CD4-positive, alpha-beta T cell (primary cell): ENCODE measurements around the gene FAM184B. TPM values are rescaled to one million over a fixed set of nuclear protein-coding genes. Genes with fewer than 3 reads are reported as not detected.

ENCODE experiments used
- ATAC-seq: fragments of 200-7000 bp; cut with Tn5 transposase; one replicate; pipeline ENCODE4 v1.10.0; 2022; ENCODE audit warnings: mild to moderate bottlenecking; ENCODE audit not compliant: poor library complexity
- CTCF ChIA-PET: fragments of 350-600 bp; sonication (Branson Sonifier 250); formaldehyde crosslinking; loops from one replicate; lab custom pipeline; 2021; ENCODE audit warnings: antibody characterized with exemption, inconsistent platforms; lab: Charles Lee
- POLR2A ChIA-PET: fragments of 350-600 bp; sonication (Branson Sonifier 250); formaldehyde crosslinking; loops from one replicate; lab custom pipeline; 2021; ENCODE audit warnings: antibody characterized with exemption, inconsistent platforms; lab: Charles Lee
- DNase-seq, 14 experiments: peaks; one replicate each; pipeline ENCODE4 v3.0.0-alpha.2; 2013 to 2020; ENCODE audit warnings: mixed read lengths in 2 of 14
- H3K27ac ChIP-seq, 2 donors: one replicate each; pipeline versions ENCODE4 v1.5.1 to v1.7.0; 2013; ENCODE audit warnings: low read length in 2 of 2, low read depth in 1 of 2, mild to moderate bottlenecking in 1 of 2
- H3K27me3 ChIP-seq, 2 experiments: 1 replicate in 1 of 2; 2 replicates in 1 of 2; pipeline versions ENCODE4 v1.6.1 to v1.7.0; 2013; ENCODE audit warnings: low read length in 2 of 2, control low read depth in 1 of 2, mild to moderate bottlenecking in 1 of 2, moderate library complexity in 1 of 2; ENCODE audit not compliant: insufficient read depth in 2 of 2, control insufficient read depth in 1 of 2
- H3K36me3 ChIP-seq: one replicate; pipeline ENCODE4 v1.6.1; 2013; ENCODE audit warnings: low read length, control low read depth; ENCODE audit not compliant: insufficient read depth
- H3K4me1 ChIP-seq: one replicate; pipeline ENCODE4 v1.6.1; 2013; ENCODE audit warnings: low read length, control low read depth; ENCODE audit not compliant: insufficient read depth
- H3K4me3 ChIP-seq: one replicate; pipeline ENCODE4 v1.5.1; 2013; ENCODE audit warnings: mild to moderate bottlenecking, low read length, moderate library complexity
- H3K9me3 ChIP-seq, 2 experiments: 1 replicate in 1 of 2; 2 replicates in 1 of 2; pipeline versions ENCODE4 v1.6.1 to v1.7.0; 2013; ENCODE audit warnings: low read length in 2 of 2, mild to moderate bottlenecking in 2 of 2, control low read depth in 1 of 2, moderate library complexity in 1 of 2; ENCODE audit not compliant: control insufficient read depth in 1 of 2, insufficient read depth in 1 of 2
- H3K27ac Mint-ChIP-seq: one replicate; pipeline ENCODE4 v1.8.0; 2020; ENCODE audit warnings: mixed read lengths
- H3K27me3 Mint-ChIP-seq: one replicate; pipeline ENCODE4 v1.8.0; 2021; ENCODE audit warnings: mixed read lengths
- H3K36me3 Mint-ChIP-seq: one replicate; pipeline ENCODE4 v1.8.0; 2021; ENCODE audit warnings: low read depth, mixed read lengths
- H3K4me1 Mint-ChIP-seq: one replicate; pipeline ENCODE4 v1.8.0; 2021; ENCODE audit warnings: low read depth, mixed read lengths
- H3K4me3 Mint-ChIP-seq: one replicate; pipeline ENCODE4 v1.8.0; 2020; ENCODE audit warnings: mild to moderate bottlenecking, mixed read lengths
- H3K9me3 Mint-ChIP-seq: one replicate; pipeline ENCODE4 v1.8.0; 2020; ENCODE audit warnings: mixed read lengths
- CTCF ChIP-seq: fragments of 200-600 bp; IDR thresholded peaks from one replicate; pipeline ENCODE4 v1.8.0; 2022; ENCODE audit warnings: antibody characterized with exemption, mild to moderate bottlenecking
- intact Hi-C, 2 experiments: fragments of 100-400 bp; cut with DNase I in 1 of 2; cut with micrococcal nuclease in 1 of 2; formaldehyde crosslinking; loops; one replicate each; pipeline versions ENCODE4 v1.15.1 to v1.9.0; 2023 to 2025; cut with DNase I, micrococcal nuclease
- total RNA-seq, 174 experiments: library from RNA in 2 of 174; stranded (reverse) in 2 of 174; gene quantifications; one replicate each; pipeline ENCODE4 v1.2.3 and lab custom pipeline; 2021 to 2026

The FAM184B gene
- total RNA-seq, 2 experiments from 2014 or later, result not detected

GRCh38 chr4:17809667-17810066, 28.2 kb upstream of the FAM184B start:
- POLR2A ChIA-PET, result interaction anchor here (0.9 to 1.7 kb wide), 6 partner anchors 14 to 298 kb away, joined by 3 to 21 read pairs (median 5); partner anchors contain the start of genes LAP3, LCORL, MED28 and QDPR
- CTCF ChIA-PET, result interaction anchor here (3.3 kb wide), 1 partner anchor 261 kb away, joined by 9 read pairs; no protein-coding TSS in a partner anchor
- H3K27ac ChIP-seq, result peak overlapping the region; percentile 92 to 96
- Mint-ChIP-seq H3K27me3 (no peaks in the 10 kb centered on the region), H3K36me3 (peaks cover 48% of the 10 kb centered on the region), H3K4me1 (peaks cover 69% of the 10 kb centered on the region), H3K27ac (peak overlapping the region; percentile 96), H3K4me3 (peak overlapping the region; percentile 97), H3K9me3 (no peaks in the 10 kb centered on the region)
- peak overlapping the region; percentile 92 for H3K4me3 ChIP-seq
- peak in 3 of 14 experiments; percentile 21 to 29 (median 24) for DNase-seq
- TF ChIP-seq CTCF, result no peak
- intact Hi-C loops, result loop anchor here (1.0 to 10.0 kb wide), 8 partner anchors 172 to 472 kb away; partner anchors contain the start of genes MED28 (in 2 of the 2), LAP3 (in 1 of the 2) and LCORL (in 1 of the 2)
- peaks cover 20% of the 10 kb centered on the region for H3K4me1 ChIP-seq
- ATAC-seq, result no peak
- H3K27me3 ChIP-seq, result no peaks in the 10 kb centered on the region
- H3K36me3 ChIP-seq, result peaks cover 8% of the 10 kb centered on the region
- no peaks in the 10 kb centered on the region for H3K9me3 ChIP-seq

- Histone ChIP-seq H3K9me3 (no peaks in the 10 kb centered on the region), H3K4me3 (no peak overlapping the region), H3K27me3 (no peaks in the 10 kb centered on the region), H3K27ac (no peak overlapping the region), H3K36me3 (peaks cover 30% of the 10 kb centered on the region), H3K4me1 (peaks cover 20% of the 10 kb centered on the region)
- Mint-ChIP-seq H3K4me3 (peak overlapping the region; percentile 75), H3K27ac (peak overlapping the region; percentile 96), H3K4me1 (peaks cover 84% of the 10 kb centered on the region), H3K36me3 (peaks cover 70% of the 10 kb centered on the region), H3K27me3 (no peaks in the 10 kb centered on the region), H3K9me3 (no peaks in the 10 kb centered on the region)
- POLR2A ChIA-PET, result no interaction called here
- intact Hi-C loops, result no loop called here
- ATAC-seq, result no peak
- TF ChIP-seq CTCF, result no peak
- CTCF ChIA-PET, result interaction anchor here (3.3 kb wide), 1 partner anchor 259 kb away, joined by 9 read pairs; no protein-coding TSS in a partner anchor
- no peak for DNase-seq
These were observed 26.0 kb upstream of the FAM184B start for GRCh38 chr4:17807446-17807845.

DNA sequence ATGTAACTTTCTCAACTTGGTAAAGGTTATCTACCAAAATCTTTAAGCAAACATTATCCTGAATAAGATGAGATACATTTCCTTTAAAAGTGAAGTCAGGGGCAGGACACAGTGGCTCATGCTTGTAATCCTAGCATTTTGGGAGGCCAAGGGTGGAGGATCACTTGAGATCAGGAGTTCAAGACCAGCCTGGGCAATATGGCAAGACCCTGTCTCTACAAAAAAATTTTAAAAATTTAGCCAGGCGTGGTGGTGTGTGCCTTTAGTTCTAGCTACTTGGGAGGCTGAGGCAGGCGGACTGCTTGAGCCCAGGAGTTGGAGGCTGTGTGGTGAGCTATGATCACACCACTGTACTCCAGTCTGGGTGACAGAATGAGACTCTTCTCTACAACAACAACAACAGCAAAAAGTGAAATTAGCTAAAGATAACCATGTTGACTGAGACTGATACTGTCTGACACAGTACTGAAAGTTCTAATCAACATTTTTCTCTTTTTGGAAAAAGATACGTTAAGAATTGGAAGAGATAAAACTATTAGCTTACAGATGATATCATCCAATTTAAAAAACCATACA, 24.2 kb upstream of the FAM184B start:
- H3K36me3 ChIP-seq, result peaks cover 34% of the 10 kb centered on the region
- ChIA-PET CTCF (interaction anchor here (1.7 kb wide), 1 partner anchor 11 kb away, joined by 6 read pairs; no protein-coding TSS in a partner anchor), POLR2A (no interaction called here)
- Mint-ChIP-seq H3K36me3 (peaks cover 83% of the 10 kb centered on the region), H3K4me1 (peaks cover 71% of the 10 kb centered on the region), H3K9me3 (no peaks in the 10 kb centered on the region), H3K27me3 (no peaks in the 10 kb centered on the region), H3K4me3 (no peak overlapping the region), H3K27ac (peak overlapping the region; percentile 35)
- no peak overlapping the region for H3K4me3 ChIP-seq
- H3K27me3 ChIP-seq, result no peaks in the 10 kb centered on the region
- ATAC-seq, result no peak
- intact Hi-C loops, result no loop called here
- no peaks in the 10 kb centered on the region for H3K9me3 ChIP-seq
- DNase-seq, result no peak
- TF ChIP-seq CTCF, result no peak
- H3K4me1 ChIP-seq, result peaks cover 15% of the 10 kb centered on the region
- H3K27ac ChIP-seq, result no peak overlapping the region
